Muscle of back (tissue), 11 donors: Measurements from ENCODE around the gene PPBP. TPM values are rescaled to one million over a fixed set of nuclear protein-coding genes. Genes with fewer than 3 reads are reported as not detected.
A peak's percentile ranks its signal among the peaks of the same experiment; 100 is the strongest.
"Not testable (repeated sequence)": the region's sequence is repeated elsewhere in the genome, so short reads cannot be mapped to it uniquely, and the experiment has no call there.

Source experiments
- DNase-seq, 3 donors: peaks; one replicate each; pipeline versions ENCODE4 v3.0.0 to v3.0.0-alpha.2; 2013
- polyA plus RNA-seq, 10 donors: library from polyadenylated mRNA; unstranded; fragments of 120-200 nt; gene quantifications; one replicate each; pipeline ENCODE4 v1.2.1, GENCODE V29; 2013; ENCODE audit not compliant: insufficient read length in 10 of 10

The PPBP gene
- polyA plus RNA-seq, 10 donors, result 2.4 to 6.3 (median 3.5) TPM

GRCh38 chr4:73998040-73999011 is 10.3 kb upstream of the PPBP start, which contains the start of gene CXCL5:
TSS of gene CXCL5 (minus strand) at chr4:73998677. CDS start at chr4:73998581, 96 bp downstream.
- peak; percentile 14 to 59 (median 40) for DNase-seq

- DNase-seq, result no peak
Measured at GRCh38 chr4:73992050-73992449, 4.1 kb upstream of the PPBP start.

- no peak for DNase-seq
Measured at GRCh38 chr4:73991742-73992000, 3.7 kb upstream of the PPBP start.

- no peak for DNase-seq
Measured at GRCh38 chr4:73990988-73991741, 3.2 kb upstream of the PPBP start.

- no peak for DNase-seq
Measured at GRCh38 chr4:73989928-73990327, 1.9 kb upstream of the PPBP start.

- no peak for DNase-seq
Measured at GRCh38 chr4:73989031-73989430, 1.0 kb upstream of the PPBP start.

GRCh38 chr4:73985528-73985852 is 2.5 kb downstream of the PPBP start:
- no peak for DNase-seq

GRCh38 chr4:73984736-73985527 is 3.1 kb downstream of the PPBP start:
- DNase-seq, result no peak

GRCh38 chr4:73981175-73981574 is 6.8 kb downstream of the PPBP start:
- not testable (repeated sequence) for DNase-seq

- DNase-seq, result no peak
Measured at GRCh38 chr4:73979407-73979957, 8.5 kb downstream of the PPBP start.

- DNase-seq, result peak in 1 of 3 donors; percentile 71
Measured at GRCh38 chr4:73978886-73979285, 9.1 kb downstream of the PPBP start.

- DNase-seq, result no peak
Measured at GRCh38 chr4:73976716-73977115, 11.3 kb downstream of the PPBP start.

- DNase-seq, result no peak
Measured at GRCh38 chr4:73976217-73976616, 11.8 kb downstream of the PPBP start.

GRCh38 chr4:73974352-73974751 is 13.6 kb downstream of the PPBP start:
- no peak for DNase-seq

- DNase-seq, result no peak
Measured at GRCh38 chr4:73970945-73971344, 17.0 kb downstream of the PPBP start.

GRCh38 chr4:73970011-73970410 is 18.0 kb downstream of the PPBP start:
- DNase-seq, result no peak

- no peak for DNase-seq
Measured at GRCh38 chr4:73967866-73968265, 20.1 kb downstream of the PPBP start.

GRCh38 chr4:73964862-73965611 is 23.0 kb downstream of the PPBP start:
- DNase-seq, result no peak

GRCh38 chr4:73962724-73963123 is 25.3 kb downstream of the PPBP start:
- DNase-seq, result no peak

GRCh38 chr4:73959041-73959440 is 28.9 kb downstream of the PPBP start:
- not testable (repeated sequence) for DNase-seq

GRCh38 chr4:73952352-73952751 is 35.6 kb downstream of the PPBP start:
- no peak for DNase-seq
